Hepatocyte (in vitro differentiated cells): ENCODE results near the gene DDX39A. TPM values are rescaled to one million over a fixed set of nuclear protein-coding genes. Genes with fewer than 3 reads are reported as not detected.

Experiments
- DNase-seq: peaks from one replicate; pipeline ENCODE4 v3.0.0-alpha.2; 2016; ENCODE audit warnings: low spot score
- H2AFZ ChIP-seq: fragments of 200-600 bp; sonication (generic); 2 replicates; pipeline ENCODE4 v1.6.0; 2016; ENCODE audit warnings: antibody characterized with exemption, mild to moderate bottlenecking
- H3K27ac ChIP-seq: fragments of 200-600 bp; sonication (generic); 2 replicates; pipeline ENCODE4 v1.5.1; 2016; ENCODE audit warnings: mild to moderate bottlenecking
- H3K27me3 ChIP-seq: fragments of 200-600 bp; sonication (generic); 2 replicates; pipeline ENCODE4 v1.6.1; 2016
- H3K36me3 ChIP-seq: fragments of 200-600 bp; sonication (generic); replicated peaks from 2 replicates; pipeline ENCODE4 v1.5.1; 2016; ENCODE audit warnings: low read depth; ENCODE audit not compliant: insufficient read depth
- H3K4me1 ChIP-seq: fragments of 200-600 bp; sonication (generic); 2 replicates; pipeline ENCODE4 v1.5.1; 2016; ENCODE audit warnings: mild to moderate bottlenecking, moderate library complexity; ENCODE audit not compliant: insufficient read depth
- H3K4me2 ChIP-seq: fragments of 200-600 bp; sonication (generic); 2 replicates; pipeline ENCODE4 v1.6.0; 2016
- H3K4me3 ChIP-seq: fragments of 200-600 bp; sonication (generic); 2 replicates; pipeline ENCODE4 v1.5.1; 2016; ENCODE audit warnings: mild to moderate bottlenecking
- H3K79me2 ChIP-seq: fragments of 200-600 bp; sonication (generic); 2 replicates; pipeline ENCODE4 v1.6.0; 2017; ENCODE audit warnings: mild to moderate bottlenecking
- H3K9me2 ChIP-seq: fragments of 200-600 bp; sonication (generic); replicated peaks from 2 replicates; pipeline ENCODE4 v1.6.0; 2017; ENCODE audit warnings: mild to moderate bottlenecking; ENCODE audit not compliant: insufficient read depth
- H3K9me3 ChIP-seq: fragments of 200-600 bp; sonication (generic); 2 replicates; pipeline ENCODE4 v1.5.1; 2016; ENCODE audit warnings: low read depth, mild to moderate bottlenecking
- H4K20me1 ChIP-seq: fragments of 200-600 bp; sonication (generic); 2 replicates; pipeline ENCODE4 v1.6.0; 2016; ENCODE audit warnings: mild to moderate bottlenecking; ENCODE audit not compliant: insufficient read depth, poor library complexity, severe bottlenecking
- CTCF ChIP-seq: fragments of 200-600 bp; sonication (generic); IDR thresholded peaks from 2 replicates; pipeline ENCODE4 v1.5.1; 2016; ENCODE audit warnings: antibody characterized with exemption, mild to moderate bottlenecking; ENCODE audit not compliant: poor library complexity
- EZH2 ChIP-seq: fragments of 200-600 bp; sonication (generic); IDR thresholded peaks from 2 replicates; pipeline ENCODE4 v1.6.1; 2016; ENCODE audit warnings: antibody characterized with exemption, mild to moderate bottlenecking, borderline replicate concordance
- EZH2phosphoT487 ChIP-seq: fragments of 200-600 bp; sonication (generic); IDR thresholded peaks from one replicate; pipeline ENCODE4 v1.6.1; 2018; ENCODE audit warnings: antibody characterized with exemption, mild to moderate bottlenecking, low read depth, moderate library complexity; ENCODE audit not compliant: unreplicated experiment, severe bottlenecking
- WGBS: methylation state at CpG from one replicate; pipeline ENCODE4 v1.1.6; 2016; ENCODE audit warnings: low lambda C conversion rate; ENCODE audit errors: missing lambda C conversion rate; 5-methylcytosine and 5-hydroxymethylcytosine counted together
- polyA plus RNA-seq: library from polyadenylated mRNA; unstranded; fragments of >200 nt; fragmentation: Nextera tagmentation; extraction: Ambion mirVana; gene quantifications from 2 replicates; pipeline ENCODE4 v1.2.1, GENCODE V29; 2016
- total RNA-seq: library from RNA; depleted of rRNA; stranded (reverse); fragments of >200 nt; gene quantifications from 2 replicates; pipeline ENCODE4 v1.2.3, GENCODE V29; 2014

Gene DDX39A
- total and polyA plus RNA-seq, 2 experiments from 2014 or later = 79.2 to 106 TPM

- Histone ChIP-seq H3K36me3 (no peaks in the 10 kb centered on the region), H3K79me2 (no peaks in the 10 kb centered on the region), H4K20me1 (no peaks in the 10 kb centered on the region), H3K9me2 (no peaks in the 10 kb centered on the region), H3K27ac (no peak overlapping the region), H3K27me3 (no peaks in the 10 kb centered on the region), H3K9me3 (no peaks in the 10 kb centered on the region), H3K4me3 (no peak overlapping the region), H2AFZ (no peak overlapping the region), H3K4me1 (no peaks in the 10 kb centered on the region), H3K4me2 (no peak overlapping the region)
- WGBS = 85% methylated on average over 10 of the region's 10 CpGs
- TF ChIP-seq CTCF (no peak), EZH2phosphoT487 (no peak), EZH2 (no peak)
- no peak for DNase-seq
Observed at GRCh38 chr19:14391156-14391821, 27.9 kb downstream of the DDX39A start.

- no peaks in the 10 kb centered on the region for H4K20me1 ChIP-seq
- no peak overlapping the region for H2AFZ ChIP-seq
- H3K27me3 ChIP-seq = no peaks in the 10 kb centered on the region
- no peaks in the 10 kb centered on the region for H3K4me1 ChIP-seq
- TF ChIP-seq EZH2phosphoT487 (no peak), CTCF (no peak), EZH2 (no peak)
- no peaks in the 10 kb centered on the region for H3K9me2 ChIP-seq
- no peaks in the 10 kb centered on the region for H3K9me3 ChIP-seq
- H3K4me2 ChIP-seq = no peak overlapping the region
- WGBS = 97% methylated on average over 5 of the region's 5 CpGs
- no peak overlapping the region for H3K4me3 ChIP-seq
- no peak overlapping the region for H3K27ac ChIP-seq
- H3K36me3 ChIP-seq = no peaks in the 10 kb centered on the region
- no peaks in the 10 kb centered on the region for H3K79me2 ChIP-seq
- no peak for DNase-seq
Observed at GRCh38 chr19:14390548-14390947, 28.6 kb downstream of the DDX39A start.

- no peaks in the 10 kb centered on the region for H3K9me2 ChIP-seq
- DNase-seq = no peak
- no peaks in the 10 kb centered on the region for H4K20me1 ChIP-seq
- 88% methylated on average over 11 of the region's 11 CpGs for WGBS
- TF ChIP-seq CTCF (no peak), EZH2 (no peak)
- H3K27ac ChIP-seq = no peak overlapping the region
- H3K4me1 ChIP-seq = peaks cover 19% of the 10 kb centered on the region
- H2AFZ ChIP-seq = no peak overlapping the region
- H3K27me3 ChIP-seq = no peaks in the 10 kb centered on the region
- no peaks in the 10 kb centered on the region for H3K9me3 ChIP-seq
- no peak overlapping the region for H3K4me3 ChIP-seq
- H3K36me3 ChIP-seq = no peaks in the 10 kb centered on the region
- no peaks in the 10 kb centered on the region for H3K79me2 ChIP-seq
- H3K4me2 ChIP-seq = no peak overlapping the region
Observed at GRCh38 chr19:14385492-14385891, 33.6 kb downstream of the DDX39A start.
